Sigmoid colon (tissue), 7 donors: ENCODE measurements around the gene GPR65. TPM values are rescaled to one million over a fixed set of nuclear protein-coding genes. Genes with fewer than 3 reads are reported as not detected.
A peak's percentile ranks its signal among the peaks of the same experiment; 100 is the strongest.

Experiments used
- DNase-seq: peaks from one replicate; pipeline ENCODE4 v3.0.0-alpha.2; 2019
- H3K27ac ChIP-seq, 4 donors: fragments of 200-600 bp; sonication (generic); one replicate each; pipeline ENCODE4 v1.5.1; 2016 to 2019; ENCODE audit warnings: mild to moderate bottlenecking in 1 of 4
- H3K27me3 ChIP-seq, 3 donors: fragments of 200-600 bp; sonication (generic); one replicate each; pipeline ENCODE4 v1.5.1; 2019; ENCODE audit warnings: mild to moderate bottlenecking in 1 of 3
- H3K36me3 ChIP-seq, 4 donors: fragments of 200-600 bp; sonication (generic); one replicate each; pipeline ENCODE4 v1.5.1; 2016 to 2019
- H3K4me1 ChIP-seq, 4 donors: fragments of 200-600 bp; sonication (generic); one replicate each; pipeline ENCODE4 v1.5.1; 2017 to 2019
- H3K4me3 ChIP-seq, 4 donors: fragments of 200-600 bp; sonication (generic); one replicate each; pipeline ENCODE4 v1.5.1; 2017 to 2019; ENCODE audit warnings: mild to moderate bottlenecking in 2 of 4, moderate library complexity in 1 of 4
- H3K9me3 ChIP-seq, 4 donors: fragments of 200-600 bp in 3 of 4; sonication (generic) in 3 of 4; one replicate each; pipeline versions ENCODE4 v1.5.1 to v1.6.1; 2013 to 2019
- EP300 ChIP-seq, 4 donors: sonication (generic); formaldehyde crosslinking; IDR thresholded peaks; one replicate each; pipeline ENCODE4 v1.6.1; 2017; ENCODE audit warnings: antibody characterized with exemption in 4 of 4
- POLR2A ChIP-seq, 2 donors: fragments of 450-650 bp; IDR thresholded peaks; one replicate each; pipeline ENCODE4 v1.6.1; 2016; ENCODE audit warnings: antibody characterized with exemption in 2 of 2, mild to moderate bottlenecking in 2 of 2, moderate library complexity in 2 of 2
- POLR2AphosphoS5 ChIP-seq, 4 donors: sonication (generic); formaldehyde crosslinking; IDR thresholded peaks; one replicate each; pipeline ENCODE4 v1.6.1; 2017; ENCODE audit warnings: antibody characterized with exemption in 4 of 4
- WGBS, 2 donors: extraction: QIAGEN DNeasy Blood & Tissue Kit; methylation state at CpG; one replicate each; pipeline ENCODE4 v1.1.7; 2013; 5-methylcytosine and 5-hydroxymethylcytosine counted together
- intact Hi-C: fragments of 100-400 bp; cut with DNase I; formaldehyde crosslinking; loops from one replicate; pipeline ENCODE4 v1.15.1; 2023
- polyA plus RNA-seq, 3 donors: library from polyadenylated mRNA; stranded (reverse); fragments of 200-250 nt; gene quantifications; one replicate each; pipeline ENCODE4 v1.2.3, GENCODE V29; 2013
- total RNA-seq, 4 donors: library from RNA; depleted of rRNA; stranded (reverse); fragments of >200 nt; gene quantifications; one replicate each; pipeline ENCODE4 v1.1.0, GENCODE V29; 2016
- TF ChIP-seq, protein P1 (sequence below), 4 experiments: fragments of 450-650 bp in 3 of 4; fragments of 200-600 bp in 1 of 4; IDR thresholded peaks; one replicate each; pipeline ENCODE4 v1.5.1; 2016 to 2019; ENCODE audit warnings: antibody characterized with exemption in 4 of 4, mild to moderate bottlenecking in 3 of 4, moderate library complexity in 2 of 4
- donor health status: healthy with polysubstance abuse.
- donor health status: Bipolar disorder and iron deficiency.
- donor health status: healthy.

The GPR65 gene
- total and polyA plus RNA-seq, 7 donors = 0.92 to 3.2 (median 1.4) TPM

DNA sequence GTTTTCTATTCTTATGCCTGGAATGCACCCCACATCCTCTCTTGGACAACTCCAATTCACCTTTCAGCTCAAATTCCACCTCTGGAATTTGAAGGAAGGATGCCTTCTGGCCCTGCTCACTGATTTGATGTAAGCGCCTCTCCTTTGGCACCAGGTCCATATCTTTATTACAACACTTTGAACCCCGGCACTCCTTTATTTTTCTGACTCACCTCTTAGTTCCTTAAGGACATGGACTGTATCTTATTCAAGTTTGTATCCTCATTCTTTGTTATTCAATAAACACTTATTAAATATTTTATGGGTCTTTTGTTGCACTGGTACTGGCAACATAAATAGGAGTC, 15.0 kb upstream of the GPR65 start:
- WGBS, 2 donors = 23 to 68% methylated on average over 2 of the region's 2 CpGs
- peaks cover 0 to 11% (median 0%) of the 10 kb centered on the region in 4 donors for H3K36me3 ChIP-seq
- H3K27ac ChIP-seq = no peak overlapping the region
- TF ChIP-seq EP300 (IDR thresholded peaks at IDR 0.05) = no peak
- TF ChIP-seq, protein P1, sequence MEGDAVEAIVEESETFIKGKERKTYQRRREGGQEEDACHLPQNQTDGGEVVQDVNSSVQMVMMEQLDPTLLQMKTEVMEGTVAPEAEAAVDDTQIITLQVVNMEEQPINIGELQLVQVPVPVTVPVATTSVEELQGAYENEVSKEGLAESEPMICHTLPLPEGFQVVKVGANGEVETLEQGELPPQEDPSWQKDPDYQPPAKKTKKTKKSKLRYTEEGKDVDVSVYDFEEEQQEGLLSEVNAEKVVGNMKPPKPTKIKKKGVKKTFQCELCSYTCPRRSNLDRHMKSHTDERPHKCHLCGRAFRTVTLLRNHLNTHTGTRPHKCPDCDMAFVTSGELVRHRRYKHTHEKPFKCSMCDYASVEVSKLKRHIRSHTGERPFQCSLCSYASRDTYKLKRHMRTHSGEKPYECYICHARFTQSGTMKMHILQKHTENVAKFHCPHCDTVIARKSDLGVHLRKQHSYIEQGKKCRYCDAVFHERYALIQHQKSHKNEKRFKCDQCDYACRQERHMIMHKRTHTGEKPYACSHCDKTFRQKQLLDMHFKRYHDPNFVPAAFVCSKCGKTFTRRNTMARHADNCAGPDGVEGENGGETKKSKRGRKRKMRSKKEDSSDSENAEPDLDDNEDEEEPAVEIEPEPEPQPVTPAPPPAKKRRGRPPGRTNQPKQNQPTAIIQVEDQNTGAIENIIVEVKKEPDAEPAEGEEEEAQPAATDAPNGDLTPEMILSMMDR (IDR thresholded peaks at IDR 0.05) = no peak
- TF ChIP-seq POLR2A (IDR thresholded peaks at IDR 0.05) = no peak
- no peak for TF ChIP-seq POLR2AphosphoS5 (IDR thresholded peaks at IDR 0.05)
- H3K4me1 ChIP-seq = peaks cover 0 to 18% (median 8%) of the 10 kb centered on the region in 4 donors
- intact Hi-C loops = loop anchor here (5.0 kb wide), 2 partner anchors 397 to 562 kb away; partner anchors contain the start of gene SPATA7
- H3K9me3 ChIP-seq = no peaks in the 10 kb centered on the region
- H3K27me3 ChIP-seq = no peaks in the 10 kb centered on the region
- no peak for DNase-seq
- no peak overlapping the region for H3K4me3 ChIP-seq

DNA sequence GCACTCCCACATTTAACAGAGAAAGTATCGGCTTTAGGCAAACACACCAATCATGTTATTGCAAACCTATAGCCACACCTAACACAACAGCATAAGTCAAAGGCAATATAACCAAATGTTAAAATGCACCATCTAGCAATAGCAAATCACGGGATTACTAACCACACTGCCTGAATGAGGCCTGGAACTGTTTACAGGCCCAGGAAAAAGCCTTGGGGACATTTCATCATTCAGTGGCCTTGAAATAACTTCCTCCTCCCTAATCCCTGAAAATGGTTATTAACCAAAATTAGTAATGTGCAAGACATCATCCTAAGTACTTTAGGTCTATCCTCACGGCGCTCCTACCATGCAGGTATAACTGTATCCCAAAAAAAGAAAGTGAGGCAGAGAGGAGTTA, 14.3 kb upstream of the GPR65 start:
- TF ChIP-seq, protein P1 (IDR thresholded peaks at IDR 0.05) = no peak
- no peak for TF ChIP-seq POLR2AphosphoS5 (IDR thresholded peaks at IDR 0.05)
- TF ChIP-seq EP300 (IDR thresholded peaks at IDR 0.05) = no peak
- TF ChIP-seq POLR2A (IDR thresholded peaks at IDR 0.05) = no peak
- DNase-seq = no peak
- Histone ChIP-seq H3K4me1 (peaks cover 0 to 18% (median 8%) of the 10 kb centered on the region in 4 donors), H3K36me3 (peaks cover 0 to 5% (median 0%) of the 10 kb centered on the region in 4 donors), H3K27ac (no peak overlapping the region), H3K9me3 (no peaks in the 10 kb centered on the region), H3K27me3 (no peaks in the 10 kb centered on the region), H3K4me3 (no peak overlapping the region)
- WGBS, 2 donors = 56 to 85% methylated on average over 4 of the region's 4 CpGs
- intact Hi-C loops = loop anchor here (5.0 kb wide), 2 partner anchors 397 to 562 kb away; partner anchors contain the start of gene SPATA7

DNA sequence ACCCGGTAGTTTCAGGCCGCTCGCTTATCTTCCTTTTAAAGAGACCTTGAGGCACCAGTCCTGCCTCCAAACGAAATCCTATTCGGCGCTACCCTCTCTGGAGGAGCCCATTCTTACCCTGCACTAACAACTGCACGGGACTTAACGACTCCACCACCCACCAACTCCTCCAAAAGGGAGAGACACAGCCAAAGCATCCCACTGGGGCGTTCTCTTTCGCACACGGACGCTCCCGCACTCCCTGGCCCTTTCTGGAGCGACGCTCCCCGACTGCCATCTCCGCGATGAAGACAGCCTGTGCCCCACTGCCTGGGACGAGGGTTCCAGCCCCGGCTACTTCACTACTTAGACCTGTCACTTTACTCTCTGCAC, 12.6 kb upstream of the GPR65 start:
- DNase-seq = no peak
- H3K4me3 ChIP-seq = peak overlapping the region; percentile 69 to 86 (median 84)
- no peaks in the 10 kb centered on the region for H3K9me3 ChIP-seq
- peak overlapping the region; percentile 91 to 98 (median 94) for H3K27ac ChIP-seq
- intact Hi-C loops = loop anchor here (5.0 kb wide), 2 partner anchors 395 to 560 kb away; partner anchors contain the start of gene SPATA7
- TF ChIP-seq POLR2AphosphoS5 (IDR thresholded peaks at IDR 0.05) = no peak
- no peak for TF ChIP-seq POLR2A (IDR thresholded peaks at IDR 0.05)
- TF ChIP-seq, protein P1 (IDR thresholded peaks at IDR 0.05) = no peak
- no peak for TF ChIP-seq EP300 (IDR thresholded peaks at IDR 0.05)
- 20 to 56% methylated on average over 20 of the region's 20 CpGs for WGBS, 2 donors
- no peaks in the 10 kb centered on the region for H3K36me3 ChIP-seq
- no peaks in the 10 kb centered on the region for H3K27me3 ChIP-seq
- peaks cover 0 to 18% (median 8%) of the 10 kb centered on the region in 4 donors for H3K4me1 ChIP-seq

DNA sequence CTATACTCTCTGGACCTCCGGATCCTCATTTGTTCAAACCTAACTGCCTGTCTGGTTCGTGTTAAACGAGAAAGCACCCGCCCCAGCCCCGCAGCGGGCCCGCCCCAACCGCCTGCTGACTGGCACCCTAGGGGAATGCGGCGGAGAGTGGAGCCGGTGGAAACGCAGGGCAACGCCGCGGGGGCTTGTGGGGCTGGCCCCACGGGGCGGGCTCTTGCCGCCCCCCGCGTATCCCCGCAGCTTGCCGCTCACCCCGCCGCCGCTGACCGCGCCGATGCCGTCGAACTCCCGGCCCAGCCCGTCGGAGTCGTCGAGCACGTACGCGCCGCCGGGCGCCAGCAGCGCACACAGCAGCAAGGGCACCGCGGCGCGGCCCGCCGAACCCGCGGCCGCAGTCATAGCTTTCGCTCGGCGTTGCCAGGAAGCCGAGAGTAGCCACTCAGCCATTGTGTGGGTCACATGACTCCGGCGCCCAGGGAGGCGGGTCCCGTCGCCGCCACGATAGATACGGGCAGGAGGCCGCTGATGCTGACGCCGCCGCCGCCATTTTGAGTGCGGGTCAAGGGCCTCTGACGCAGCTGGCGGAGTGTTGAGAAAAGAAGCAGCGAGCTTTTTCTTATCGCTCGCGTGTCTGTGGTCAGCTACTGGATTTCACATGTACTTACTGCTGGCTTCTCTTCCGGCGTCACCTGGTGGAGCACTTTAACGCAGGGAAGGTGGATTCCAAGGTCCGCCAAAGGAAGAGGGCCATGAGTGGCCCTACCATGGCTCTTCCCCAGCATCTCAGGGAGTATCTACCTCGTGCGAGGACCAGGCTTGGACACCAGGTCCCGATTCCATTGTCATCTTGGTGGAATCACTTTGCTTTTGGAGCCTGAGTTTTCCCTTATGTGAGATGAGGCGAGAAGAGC, 12.0 kb upstream of the GPR65 start, which contains the start of gene GALC:
TSS of gene GALC (minus strand) at position 465 of the 911 bp plus-strand sequence. CDS start at position 447, 18 bp downstream.
- Histone ChIP-seq H3K36me3 (no peaks in the 10 kb centered on the region), H3K27me3 (no peaks in the 10 kb centered on the region), H3K4me3 (peak within 1 kb of the TSS; percentile 69 to 86 (median 84)), H3K9me3 (no peaks in the 10 kb centered on the region), H3K4me1 (peaks cover 0 to 18% (median 8%) of the 10 kb centered on the region in 4 donors), H3K27ac (peak within 1 kb of the TSS; percentile 91 to 98 (median 94))
- DNase-seq = peak; percentile 97
- TF ChIP-seq POLR2AphosphoS5 (IDR thresholded peaks at IDR 0.05) (peak in 3 of 4 donors; percentile 54 to 66 (median 65)), POLR2A (IDR thresholded peaks at IDR 0.05) (no peak)
- WGBS, 2 donors = 3% methylated on average over 83 of the region's 83 CpGs
- intact Hi-C loops = loop anchor here (5.0 kb wide), 2 partner anchors 394 to 559 kb away; partner anchors contain the start of gene SPATA7

DNA sequence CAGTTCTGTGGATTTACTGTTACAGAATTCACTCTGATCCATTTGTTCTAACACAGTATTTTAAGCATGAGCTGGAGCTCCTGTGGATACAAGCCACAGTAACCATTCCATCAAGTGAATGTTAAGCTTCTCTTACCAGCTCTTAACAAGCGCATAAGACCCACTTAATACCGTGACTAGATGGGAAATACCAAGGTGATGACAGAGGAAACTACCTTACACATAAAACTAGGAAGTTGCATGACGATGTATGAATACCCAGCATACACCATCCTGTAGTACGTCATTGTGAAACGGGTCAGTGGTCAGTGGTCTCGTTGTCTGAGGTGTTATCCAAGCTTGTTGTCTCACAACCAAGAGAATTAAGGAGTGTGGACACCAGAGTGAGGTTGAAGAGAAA, 10.0 kb upstream of the GPR65 start:
- DNase-seq = no peak
- H3K36me3 ChIP-seq = no peaks in the 10 kb centered on the region
- no peak overlapping the region for H3K27ac ChIP-seq
- no peak for TF ChIP-seq EP300 (IDR thresholded peaks at IDR 0.05)
- TF ChIP-seq POLR2A (IDR thresholded peaks at IDR 0.05) = no peak
- TF ChIP-seq, protein P1 (IDR thresholded peaks at IDR 0.05) = no peak
- TF ChIP-seq POLR2AphosphoS5 (IDR thresholded peaks at IDR 0.05) = no peak
- 78 to 87% methylated on average over 6 of the region's 6 CpGs for WGBS, 2 donors
- intact Hi-C loops = loop anchor here (5.0 kb wide), 2 partner anchors 392 to 557 kb away; partner anchors contain the start of gene SPATA7
- no peaks in the 10 kb centered on the region for H3K9me3 ChIP-seq
- no peaks in the 10 kb centered on the region for H3K27me3 ChIP-seq
- peaks cover 0 to 18% (median 8%) of the 10 kb centered on the region in 4 donors for H3K4me1 ChIP-seq
- no peak overlapping the region for H3K4me3 ChIP-seq
